Measurements from ENCODE around the gene KLB. TPM values are rescaled to one million over a fixed set of nuclear protein-coding genes. Genes with fewer than 3 reads are reported as not detected.
A peak's percentile ranks its signal among the peaks of the same experiment; 100 is the strongest.

KLB gene
- total and polyA plus RNA-seq, 4 donors, result 13.5 to 31.0 (median 22.8) TPM

GRCh38 chr4:39495446-39496213 is 88.9 kb downstream of the KLB start:
- peaks cover 0 to 20% (median 15%) of the 10 kb centered on the region in 4 donors for H3K36me3 ChIP-seq (ENCODE audit: control insufficient read depth in 4 of 4, insufficient read depth in 3 of 4, low read depth in 1 of 4, low read length in 3 of 4)
- no peak for DNase-seq (ENCODE audit: low spot score)
- TF ChIP-seq GABPA (IDR thresholded peaks at IDR 0.05 in 1 of 2, conservative IDR thresholded peaks at IDR 0.05 in 1 of 2) (no peak), REST (IDR thresholded peaks at IDR 0.05) (no peak), RXRA (IDR thresholded peaks at IDR 0.05) (no peak), EGR1 (IDR thresholded peaks at IDR 0.05; ENCODE audit: low read depth in 2 of 2) (no peak), CTCF (IDR thresholded peaks at IDR 0.05; ENCODE audit: low read depth, low read length, missing input control) (no peak), MAX (IDR thresholded peaks at IDR 0.05) (no peak), HNF4A (conservative IDR thresholded peaks at IDR 0.05) (no peak), JUND (IDR thresholded peaks at IDR 0.05) (no peak), FOXA2 (IDR thresholded peaks at IDR 0.05) (no peak), HNF4G (IDR thresholded peaks at IDR 0.05) (no peak), RAD21 (IDR thresholded peaks at IDR 0.05) (no peak), NR2F2 (IDR thresholded peaks at IDR 0.05) (no peak)
- TF ChIP-seq, protein P1, sequence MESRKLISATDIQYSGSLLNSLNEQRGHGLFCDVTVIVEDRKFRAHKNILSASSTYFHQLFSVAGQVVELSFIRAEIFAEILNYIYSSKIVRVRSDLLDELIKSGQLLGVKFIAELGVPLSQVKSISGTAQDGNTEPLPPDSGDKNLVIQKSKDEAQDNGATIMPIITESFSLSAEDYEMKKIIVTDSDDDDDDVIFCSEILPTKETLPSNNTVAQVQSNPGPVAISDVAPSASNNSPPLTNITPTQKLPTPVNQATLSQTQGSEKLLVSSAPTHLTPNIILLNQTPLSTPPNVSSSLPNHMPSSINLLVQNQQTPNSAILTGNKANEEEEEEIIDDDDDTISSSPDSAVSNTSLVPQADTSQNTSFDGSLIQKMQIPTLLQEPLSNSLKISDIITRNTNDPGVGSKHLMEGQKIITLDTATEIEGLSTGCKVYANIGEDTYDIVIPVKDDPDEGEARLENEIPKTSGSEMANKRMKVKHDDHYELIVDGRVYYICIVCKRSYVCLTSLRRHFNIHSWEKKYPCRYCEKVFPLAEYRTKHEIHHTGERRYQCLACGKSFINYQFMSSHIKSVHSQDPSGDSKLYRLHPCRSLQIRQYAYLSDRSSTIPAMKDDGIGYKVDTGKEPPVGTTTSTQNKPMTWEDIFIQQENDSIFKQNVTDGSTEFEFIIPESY (IDR thresholded peaks at IDR 0.05), result no peak
- TF ChIP-seq, protein P2, sequence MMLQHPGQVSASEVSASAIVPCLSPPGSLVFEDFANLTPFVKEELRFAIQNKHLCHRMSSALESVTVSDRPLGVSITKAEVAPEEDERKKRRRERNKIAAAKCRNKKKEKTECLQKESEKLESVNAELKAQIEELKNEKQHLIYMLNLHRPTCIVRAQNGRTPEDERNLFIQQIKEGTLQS (IDR thresholded peaks at IDR 0.05), result no peak
- no peak overlapping the region for H3K4me3 ChIP-seq (ENCODE audit: low read depth in 1 of 3, low read length in 3 of 3)
- peaks cover 0 to 3% (median 1%) of the 10 kb centered on the region in 4 donors for H3K4me1 ChIP-seq (ENCODE audit: control insufficient read depth in 4 of 4, insufficient read depth in 4 of 4, low read length in 3 of 4)
- no peak overlapping the region for H3K9ac ChIP-seq (ENCODE audit: low read depth in 1 of 2, low read length in 2 of 2)
- no peaks in the 10 kb centered on the region for H3K27me3 ChIP-seq (ENCODE audit: control insufficient read depth in 4 of 4, insufficient read depth in 4 of 4, low read length in 3 of 4)
- peak overlapping the region in 1 of 2 donors; percentile 20 for H3K27ac ChIP-seq (ENCODE audit: low read depth in 1 of 2, low read length in 2 of 2)
- WGBS, result 51% methylated on average over 4 of the region's 4 CpGs
- H3K9me3 ChIP-seq (ENCODE audit: control insufficient read depth in 4 of 4, low read length in 3 of 4), result no peaks in the 10 kb centered on the region
